ENCODE results near the gene DMD.

The DMD gene

GRCh38 chrX:31252133-31252532 lies 1959.2 kb downstream of the DMD start:
- DNase-seq = no peak

GRCh38 chrX:31251336-31251735 lies 1960.0 kb downstream of the DMD start:
- DNase-seq = no peak

- DNase-seq = no peak
These were observed 1965.6 kb downstream of the DMD start for GRCh38 chrX:31245714-31246113.

- DNase-seq = no peak
These were observed 1967.5 kb downstream of the DMD start for GRCh38 chrX:31243804-31244203.

- DNase-seq = no peak
These were observed 1970.4 kb downstream of the DMD start for GRCh38 chrX:31240982-31241381.

GRCh38 chrX:31237189-31237588 lies 1974.2 kb downstream of the DMD start:
- DNase-seq = no peak

- no peak for DNase-seq
These were observed 1975.1 kb downstream of the DMD start for GRCh38 chrX:31236231-31236630.

GRCh38 chrX:31233941-31234496 lies 1977.3 kb downstream of the DMD start:
- no peak for DNase-seq

- DNase-seq = no peak
These were observed 1978.8 kb downstream of the DMD start for GRCh38 chrX:31232506-31232905.

- DNase-seq = no peak
These were observed 1982.4 kb downstream of the DMD start for GRCh38 chrX:31228909-31229308.

GRCh38 chrX:31228415-31228832 lies 1982.9 kb downstream of the DMD start:
- no peak for DNase-seq

GRCh38 chrX:31227250-31227649 lies 1984.1 kb downstream of the DMD start:
- no peak for DNase-seq

- no peak for DNase-seq
These were observed 1985.5 kb downstream of the DMD start for GRCh38 chrX:31225819-31226218.

GRCh38 chrX:31224381-31225012 lies 1986.9 kb downstream of the DMD start:
- no peak for DNase-seq

GRCh38 chrX:31223817-31224216 lies 1987.5 kb downstream of the DMD start:
- no peak for DNase-seq

- DNase-seq = no peak
These were observed 1988.4 kb downstream of the DMD start for GRCh38 chrX:31222946-31223345.

- DNase-seq = no peak
These were observed 1992.2 kb downstream of the DMD start for GRCh38 chrX:31219174-31219573.

GRCh38 chrX:31217084-31217483 lies 1994.3 kb downstream of the DMD start:
- DNase-seq = no peak

GRCh38 chrX:31215277-31215815 lies 1996.0 kb downstream of the DMD start:
- no peak for DNase-seq

GRCh38 chrX:31213941-31214340 lies 1997.4 kb downstream of the DMD start:
- DNase-seq = no peak

- DNase-seq = no peak
These were observed 1998.2 kb downstream of the DMD start for GRCh38 chrX:31212856-31213748.

GRCh38 chrX:31209005-31209628 lies 2002.2 kb downstream of the DMD start:
- no peak for DNase-seq

- no peak for DNase-seq
These were observed 2009.8 kb downstream of the DMD start for GRCh38 chrX:31201503-31201902.
